GM12878 (cell line): Measurements from ENCODE around the gene AADAT. TPM values are rescaled to one million over a fixed set of nuclear protein-coding genes. Genes with fewer than 3 reads are reported as not detected.

Experiments
- ATAC-seq: fragments of 200-7000 bp; cut with Tn5 transposase; 3 replicates; pipeline ENCODE4 v1.9.1; 2020; ENCODE audit warnings: mild to moderate bottlenecking, moderate library complexity
- BruUV-seq: library from RNA; stranded (reverse); fragments of 400-500 nt; replicated peaks from 2 replicates; lab custom pipeline; 2021; lab: Mats Ljungman, UMichigan
- CTCF ChIA-PET: fragments of 300-600 bp; sonication (Branson Sonifier 250); formaldehyde crosslinking; extraction: SDS; loops from one replicate; lab custom pipeline; 2021; ENCODE audit warnings: inconsistent platforms; lab: Yijun Ruan, JAX
- POLR2A ChIA-PET: fragments of 350-600 bp; formaldehyde crosslinking; extraction: SDS; loops from one replicate; lab custom pipeline; 2021; ENCODE audit warnings: inconsistent platforms; lab: Charles Lee
- RAD21 ChIA-PET: fragments of 300-600 bp; sonication (Branson Sonifier 250); formaldehyde crosslinking; loops from one replicate; lab custom pipeline; 2023; ENCODE audit warnings: antibody characterized with exemption; ENCODE audit not compliant: unreplicated experiment; lab: Charles Lee
- SMC1A ChIA-PET: fragments of 300-600 bp; sonication (Branson Sonifier 250); formaldehyde crosslinking; loops from one replicate; lab custom pipeline; 2023; ENCODE audit not compliant: unreplicated experiment, uncharacterized antibody; lab: Charles Lee
- DNase-seq: peaks from one replicate; pipeline ENCODE4 v3.0.0-alpha.2; 2011; ENCODE audit warnings: low read depth, low spot score
- FAIRE-seq: peaks from 3 replicates; lab custom pipeline; 2011; peaks lifted over from hg19 to GRCh38; lab: Jason Lieb, UNC
- H2AFZ ChIP-seq: 2 replicates; pipeline ENCODE4 v1.6.0; 2011; ENCODE audit warnings: low read depth, low read length, control low read depth; ENCODE audit not compliant: control insufficient read depth
- H3K27ac ChIP-seq: 2 replicates; pipeline ENCODE4 v1.5.1; 2011; ENCODE audit warnings: control low read depth; ENCODE audit not compliant: control insufficient read depth, insufficient read depth
- H3K27me3 ChIP-seq, 2 experiments: replicated peaks in 1 of 2; 2 replicates each; pipeline versions ENCODE4 v1.6.0 to v1.6.1; 2011; ENCODE audit warnings: low read length in 1 of 2; ENCODE audit not compliant: control insufficient read depth in 2 of 2, insufficient read depth in 2 of 2
- H3K36me3 ChIP-seq, 2 experiments: 2 replicates each; pipeline ENCODE4 v1.5.1; 2011; ENCODE audit warnings: low read length in 1 of 2; ENCODE audit not compliant: control insufficient read depth in 2 of 2, insufficient read depth in 2 of 2
- H3K4me1 ChIP-seq: 2 replicates; pipeline ENCODE4 v1.6.1; 2011; ENCODE audit warnings: mild to moderate bottlenecking, low read length, moderate library complexity, mixed read lengths; ENCODE audit not compliant: control insufficient read depth, insufficient read depth
- H3K4me2 ChIP-seq: 2 replicates; pipeline ENCODE4 v1.6.0; 2011; ENCODE audit warnings: control low read depth; ENCODE audit not compliant: control insufficient read depth, insufficient read depth
- H3K4me3 ChIP-seq: fragments of 200-600 bp; sonication (generic); 2 replicates; pipeline ENCODE4 v1.5.1; 2016
- H3K79me2 ChIP-seq: 2 replicates; pipeline ENCODE4 v1.6.0; 2011; ENCODE audit warnings: low read length; ENCODE audit not compliant: control insufficient read depth, insufficient read depth
- H3K9ac ChIP-seq: 2 replicates; pipeline ENCODE4 v1.8.0; 2011; ENCODE audit warnings: low read length, control low read depth, mixed read lengths; ENCODE audit not compliant: control insufficient read depth, insufficient read depth
- H3K9me3 ChIP-seq: replicated peaks from 3 replicates; pipeline ENCODE4 v1.5.1; 2011; ENCODE audit warnings: mild to moderate bottlenecking, low read length; ENCODE audit not compliant: control insufficient read depth, insufficient read depth
- H4K20me1 ChIP-seq: 2 replicates; pipeline ENCODE4 v1.6.0; 2011; ENCODE audit not compliant: control insufficient read depth, insufficient read depth
- ASH2L ChIP-seq: fragments of 300-600, 200-600 bp; sonication (generic); IDR thresholded peaks from 2 replicates; pipeline ENCODE4 v1.6.1; 2017; ENCODE audit warnings: low read depth, mild to moderate bottlenecking, borderline replicate concordance
- E2F8 ChIP-seq: fragments of 450-650 bp; IDR thresholded peaks from 2 replicates; pipeline ENCODE4 v1.6.1; 2018; ENCODE audit warnings: mild to moderate bottlenecking, low read depth, moderate library complexity; ENCODE audit not compliant: partially characterized antibody
- ETV6 ChIP-seq, 2 experiments: fragments of 450-650 bp in 1 of 2; IDR thresholded peaks in 1 of 2; conservative IDR thresholded peaks in 1 of 2; 2 replicates each; pipeline ENCODE4 v1.6.1; 2014; ENCODE audit warnings: antibody characterized with exemption in 1 of 2, borderline replicate concordance in 1 of 2, low read depth in 1 of 2, mild to moderate bottlenecking in 1 of 2, moderate library complexity in 1 of 2
- EZH2 ChIP-seq: IDR thresholded peaks from 2 replicates; pipeline ENCODE4 v1.6.1; 2012; ENCODE audit warnings: low read depth, mild to moderate bottlenecking, control low read depth, inconsistent platforms, low read length, borderline replicate concordance; ENCODE audit not compliant: control insufficient read depth
- HCFC1 ChIP-seq: fragments of 150-350 bp; IDR thresholded peaks from 2 replicates; pipeline ENCODE4 v1.6.1; 2014; ENCODE audit warnings: low read length
- MTA2 ChIP-seq: fragments of 450-650 bp; IDR thresholded peaks from 2 replicates; pipeline ENCODE4 v1.6.1; 2016; ENCODE audit warnings: low read depth, mild to moderate bottlenecking, moderate library complexity
- PAX5 ChIP-seq: IDR thresholded peaks from 2 replicates; pipeline ENCODE4 v1.6.1; 2011; ENCODE audit warnings: low read depth, low read length, borderline replicate concordance
- PML ChIP-seq: IDR thresholded peaks from 2 replicates; pipeline ENCODE4 v1.6.1; 2012; ENCODE audit warnings: low read length, inconsistent platforms
- RCOR1 ChIP-seq: conservative IDR thresholded peaks from 2 replicates; pipeline ENCODE4 v1.6.1; 2012; ENCODE audit warnings: low read depth, low read length, improper control_type of control experiment
- RFX5 ChIP-seq: IDR thresholded peaks from 2 replicates; pipeline ENCODE4 v1.6.1; 2011; ENCODE audit warnings: low read depth, low read length, improper control_type of control experiment
- SIX5 ChIP-seq: IDR thresholded peaks from 2 replicates; pipeline ENCODE4 v1.6.1; 2011; ENCODE audit warnings: mild to moderate bottlenecking, low read depth, low read length, moderate library complexity; ENCODE audit not compliant: severe bottlenecking
- SMARCA5 ChIP-seq: fragments of 450-650 bp; IDR thresholded peaks from 2 replicates; pipeline ENCODE4 v1.6.1; 2017; ENCODE audit warnings: mild to moderate bottlenecking
- TCF3 ChIP-seq: IDR thresholded peaks from 2 replicates; pipeline ENCODE4 v1.6.1; 2012; ENCODE audit warnings: low read depth, mild to moderate bottlenecking, low read length, borderline replicate concordance; ENCODE audit not compliant: insufficient read depth
- ZNF274 ChIP-seq: IDR thresholded peaks from one replicate; pipeline ENCODE4 v1.8.0; 2011; ENCODE audit not compliant: insufficient read length, insufficient read depth
- ZNF384 ChIP-seq: IDR thresholded peaks from 2 replicates; pipeline ENCODE4 v1.6.1; 2012; ENCODE audit warnings: low read depth, mild to moderate bottlenecking, low read length, improper control_type of control experiment, borderline replicate concordance
- ZNF622 ChIP-seq: fragments of 450-650 bp; IDR thresholded peaks from 2 replicates; pipeline ENCODE4 v1.6.1; 2017; ENCODE audit warnings: mild to moderate bottlenecking, inconsistent platforms
- ZNF687 ChIP-seq: fragments of 450-650 bp; IDR thresholded peaks from 2 replicates; pipeline ENCODE4 v1.6.1; 2017; ENCODE audit warnings: mild to moderate bottlenecking, moderate library complexity
- WGBS: methylation state at CpG from one replicate; pipeline ENCODE4 v1.1.6; 2016; ENCODE audit warnings: low lambda C conversion rate; ENCODE audit not compliant: insufficient replicate concordance, insufficient coverage; ENCODE audit errors: missing lambda C conversion rate; 5-methylcytosine and 5-hydroxymethylcytosine counted together
- in situ Hi-C: fragments of 300-500 bp; cut with MboI; formaldehyde crosslinking; loops from 9 replicates; pipeline ENCODE4 v1.14.3; 2018; ENCODE audit warnings: mixed read lengths
- intact Hi-C: fragments of 100-400 bp; cut with micrococcal nuclease; formaldehyde crosslinking; loops from one replicate; pipeline ENCODE4 v1.14.2; 2022; ENCODE audit not compliant: unreplicated experiment
- polyA plus RNA-seq, 11 experiments: library from polyadenylated mRNA; depleted of rRNA in 4 of 11; unstranded in 6 of 11; stranded (reverse) in 5 of 11; fragments of >200 nt; fragmentation: Nextera tagmentation in 4 of 11; fragmentation: Illumina TruSeq in 1 of 11; extraction: Ambion mirVana in 4 of 11; extraction: Trizol in 1 of 11; gene quantifications; 1 replicate in 1 of 11; 2 replicates in 10 of 11; pipeline versions ENCODE4 v1.2.1 to v1.2.3, GENCODE V29; 2011 to 2016; ENCODE audit warnings: inconsistent platforms in 2 of 11, missing spikeins in 2 of 11, low read depth in 1 of 11
- total RNA-seq, 4 experiments: library from RNA; depleted of rRNA in 3 of 4; stranded (reverse); fragments of >200 nt in 3 of 4; fragmentation: Illumina TruSeq in 1 of 4; extraction: Trizol in 1 of 4; gene quantifications; 2 replicates each; pipeline versions ENCODE4 v1.2.1 to v1.2.3, GENCODE V29; 2013 to 2021

AADAT gene
- total and polyA plus RNA-seq, 10 of the 15 experiments (the other 5 are each of a cell fraction or from before 2014, with no cell fraction given): not detected

GRCh38 chr4:170017252-170017651 is 72.5 kb downstream of the AADAT start:
- no peak overlapping the region for H3K27ac ChIP-seq
- H3K4me1 ChIP-seq: no peaks in the 10 kb centered on the region
- SMC1A ChIA-PET: interaction anchor here (0.5 to 0.6 kb wide), 2 partner anchors 203 to 326 kb away, joined by 3 read pairs; no protein-coding TSS in a partner anchor
- no peak overlapping the region for H2AFZ ChIP-seq
- in situ Hi-C loops: no loop called here
- TF ChIP-seq EZH2: no peak
- TF ChIP-seq SIX5: no peak
- no peak for TF ChIP-seq ETV6 (conservative IDR thresholded peaks at IDR 0.05 in 1 of 2, IDR thresholded peaks at IDR 0.05 in 1 of 2; ENCODE audit: borderline replicate concordance in 1 of 2, low read depth in 1 of 2)
- no peak for TF ChIP-seq ZNF687
- TF ChIP-seq MTA2: no peak
- no peak for TF ChIP-seq E2F8
- no peak for TF ChIP-seq SMARCA5
- TF ChIP-seq RFX5: no peak
- TF ChIP-seq ZNF274: no peak
- TF ChIP-seq ZNF622: no peak
- no peak for TF ChIP-seq PAX5
- no peak for TF ChIP-seq TCF3
- TF ChIP-seq RCOR1: no peak
- no peak for TF ChIP-seq ASH2L
- no peak for TF ChIP-seq PML
- TF ChIP-seq ZNF384: no peak
- TF ChIP-seq HCFC1: no peak
- CTCF ChIA-PET: no interaction called here
- H3K9me3 ChIP-seq: no peaks in the 10 kb centered on the region
- intact Hi-C loops: no loop called here
- H3K36me3 ChIP-seq: no peaks in the 10 kb centered on the region
- FAIRE-seq (no peak), ATAC-seq (no peak), DNase-seq (no peak)
- no peak overlapping the region for H3K4me2 ChIP-seq
- no TSS peak for BruUV-seq
- POLR2A ChIA-PET: no interaction called here
- no peaks in the 10 kb centered on the region for H3K27me3 ChIP-seq
- 15% methylated on average over 3 of the region's 3 CpGs for WGBS
- H3K79me2 ChIP-seq: no peaks in the 10 kb centered on the region
- no peaks in the 10 kb centered on the region for H4K20me1 ChIP-seq
- no peak overlapping the region for H3K9ac ChIP-seq
- H3K4me3 ChIP-seq: no peak overlapping the region
- RAD21 ChIA-PET: no interaction called here
